ENCODE results near the gene NRCAM. TPM values are rescaled to one million over a fixed set of nuclear protein-coding genes. Genes with fewer than 3 reads are reported as not detected.
A peak's percentile ranks its signal among the peaks of the same experiment; 100 is the strongest.

NRCAM gene
- total RNA-seq, 2 donors from 2014 or later, result 17.9 to 28.2 TPM

GRCh38 chr7:108332937-108333336 is 123.3 kb downstream of the NRCAM start:
- Histone ChIP-seq H3K27ac (ENCODE audit: low read depth, low read length) (no peak overlapping the region), H3K27me3 (ENCODE audit: control insufficient read depth, insufficient read depth, low read length, poor library complexity, severe bottlenecking) (no peaks in the 10 kb centered on the region), H3K4me1 (ENCODE audit: control insufficient read depth, insufficient read depth, low read length) (peaks cover 14% of the 10 kb centered on the region), H3K9ac (ENCODE audit: extremely low read depth, low read length, poor library complexity, severe bottlenecking) (no peak overlapping the region), H3K4me3 (ENCODE audit: low read length) (no peak overlapping the region), H3K36me3 (ENCODE audit: control insufficient read depth, insufficient read depth, low read length) (no peaks in the 10 kb centered on the region), H3K9me3 (ENCODE audit: control insufficient read depth, low read length) (no peaks in the 10 kb centered on the region)
- no peak for DNase-seq
- Mint-ChIP-seq H3K4me1 (peaks cover 19% of the 10 kb centered on the region), H3K4me3 (no peak overlapping the region), H3K36me3 (ENCODE audit: low read depth) (no peaks in the 10 kb centered on the region), H3K27ac (no peak overlapping the region), H3K9me3 (no peaks in the 10 kb centered on the region), H3K27me3 (ENCODE audit: insufficient read depth) (no peaks in the 10 kb centered on the region)
- TF ChIP-seq CTCF (conservative IDR thresholded peaks at IDR 0.05), result no peak
- 80 to 100% methylated on average over 1 to 3 of the region's 3 CpGs for WGBS, 2 experiments (ENCODE audit: insufficient coverage in 1 of 2, insufficient read length in 1 of 2)

GRCh38 chr7:108331971-108332370 is 124.3 kb downstream of the NRCAM start:
- Mint-ChIP-seq H3K36me3 (ENCODE audit: low read depth) (no peaks in the 10 kb centered on the region), H3K9me3 (no peaks in the 10 kb centered on the region), H3K27me3 (ENCODE audit: insufficient read depth) (no peaks in the 10 kb centered on the region), H3K27ac (no peak overlapping the region), H3K4me1 (peaks cover 28% of the 10 kb centered on the region), H3K4me3 (no peak overlapping the region)
- H3K9ac ChIP-seq (ENCODE audit: extremely low read depth, low read length, poor library complexity, severe bottlenecking), result no peak overlapping the region
- DNase-seq, result no peak
- peaks cover 19% of the 10 kb centered on the region for H3K4me1 ChIP-seq (ENCODE audit: control insufficient read depth, insufficient read depth, low read length)
- no peaks in the 10 kb centered on the region for H3K27me3 ChIP-seq (ENCODE audit: control insufficient read depth, insufficient read depth, low read length, poor library complexity, severe bottlenecking)
- no peaks in the 10 kb centered on the region for H3K36me3 ChIP-seq (ENCODE audit: control insufficient read depth, insufficient read depth, low read length)
- no peaks in the 10 kb centered on the region for H3K9me3 ChIP-seq (ENCODE audit: control insufficient read depth, low read length)
- no peak for TF ChIP-seq CTCF (conservative IDR thresholded peaks at IDR 0.05)
- H3K27ac ChIP-seq (ENCODE audit: low read depth, low read length), result no peak overlapping the region
- 86 to 90% methylated on average over 1 of the region's 1 CpG for WGBS, 2 experiments (ENCODE audit: insufficient coverage in 1 of 2, insufficient read length in 1 of 2)
- no peak overlapping the region for H3K4me3 ChIP-seq (ENCODE audit: low read length)

GRCh38 chr7:108330227-108330626 is 126.0 kb downstream of the NRCAM start:
- Histone ChIP-seq H3K36me3 (ENCODE audit: control insufficient read depth, insufficient read depth, low read length) (no peaks in the 10 kb centered on the region), H3K4me3 (ENCODE audit: low read length) (no peak overlapping the region), H3K9me3 (ENCODE audit: control insufficient read depth, low read length) (no peaks in the 10 kb centered on the region), H3K27me3 (ENCODE audit: control insufficient read depth, insufficient read depth, low read length, poor library complexity, severe bottlenecking) (no peaks in the 10 kb centered on the region), H3K9ac (ENCODE audit: extremely low read depth, low read length, poor library complexity, severe bottlenecking) (no peak overlapping the region), H3K4me1 (ENCODE audit: control insufficient read depth, insufficient read depth, low read length) (peaks cover 22% of the 10 kb centered on the region), H3K27ac (ENCODE audit: low read depth, low read length) (peak overlapping the region; percentile 16)
- no peak for DNase-seq
- Mint-ChIP-seq H3K27ac (no peak overlapping the region), H3K4me1 (peaks cover 42% of the 10 kb centered on the region), H3K4me3 (no peak overlapping the region), H3K36me3 (ENCODE audit: low read depth) (no peaks in the 10 kb centered on the region), H3K9me3 (no peaks in the 10 kb centered on the region), H3K27me3 (ENCODE audit: insufficient read depth) (no peaks in the 10 kb centered on the region)
- WGBS, 2 experiments (ENCODE audit: insufficient coverage in 1 of 2, insufficient read length in 1 of 2), result 81 to 91% methylated on average over 3 to 6 of the region's 6 CpGs
- TF ChIP-seq CTCF (conservative IDR thresholded peaks at IDR 0.05), result no peak
